Vagina (tissue), 2 donors: ENCODE data around the gene ITPR1. TPM values are rescaled to one million over a fixed set of nuclear protein-coding genes. Genes with fewer than 3 reads are reported as not detected.
"Not testable (repeated sequence)": the region's sequence is repeated elsewhere in the genome, so short reads cannot be mapped to it uniquely, and the experiment has no call there.

Experiments used
- DNase-seq, 2 donors: peaks; one replicate each; pipeline ENCODE4 v3.0.0-alpha.2; 2017; ENCODE audit errors: extremely low spot score in 2 of 2
- H3K27ac ChIP-seq: fragments of 200-600 bp; sonication (generic); one replicate; pipeline ENCODE4 v1.5.1; 2019
- H3K27me3 ChIP-seq: fragments of 200-600 bp; sonication (generic); one replicate; pipeline ENCODE4 v1.5.1; 2019
- H3K36me3 ChIP-seq, 2 donors: fragments of 200-600 bp; sonication (generic); one replicate each; pipeline ENCODE4 v1.5.1; 2017 to 2019
- H3K4me1 ChIP-seq: fragments of 200-600 bp; sonication (generic); one replicate; pipeline ENCODE4 v1.5.1; 2019
- H3K4me3 ChIP-seq, 2 donors: fragments of 200-600 bp; sonication (generic); 1 replicate in 1 of 2; 2 replicates in 1 of 2; pipeline ENCODE4 v1.5.1; 2016 to 2019
- H3K9me3 ChIP-seq: fragments of 200-600 bp; sonication (generic); one replicate; pipeline ENCODE4 v1.5.1; 2019
- POLR2A ChIP-seq, 2 donors: fragments of 450-650 bp; IDR thresholded peaks; one replicate each; pipeline ENCODE4 v1.6.1; 2017; ENCODE audit warnings: antibody characterized with exemption in 2 of 2, mild to moderate bottlenecking in 2 of 2, moderate library complexity in 2 of 2
- POLR2AphosphoS5 ChIP-seq, 2 donors: sonication (generic); formaldehyde crosslinking; IDR thresholded peaks; one replicate each; pipeline ENCODE4 v1.9.0; 2017; ENCODE audit warnings: antibody characterized with exemption in 2 of 2, mild to moderate bottlenecking in 2 of 2, low read depth in 1 of 2; ENCODE audit not compliant: insufficient read depth in 1 of 2
- intact Hi-C: fragments of 100-400 bp; cut with DNase I; formaldehyde crosslinking; loops from one replicate; pipeline ENCODE4 v1.15.1; 2023
- total RNA-seq: library from RNA; depleted of rRNA; stranded (reverse); fragments of >200 nt; gene quantifications from one replicate; pipeline ENCODE4 v1.2.3, GENCODE V29; 2016
- TF ChIP-seq, protein P1 (sequence below), 3 experiments: fragments of 450-650 bp in 2 of 3; fragments of 200-600 bp in 1 of 3; sonication (generic) in 1 of 3; IDR thresholded peaks; one replicate each; pipeline ENCODE4 v1.5.1; 2017 to 2019; ENCODE audit warnings: antibody characterized with exemption in 3 of 3, mild to moderate bottlenecking in 2 of 3, moderate library complexity in 2 of 3

The ITPR1 gene
- total RNA-seq, 1 donor from 2014 or later: 108 TPM

DNA sequence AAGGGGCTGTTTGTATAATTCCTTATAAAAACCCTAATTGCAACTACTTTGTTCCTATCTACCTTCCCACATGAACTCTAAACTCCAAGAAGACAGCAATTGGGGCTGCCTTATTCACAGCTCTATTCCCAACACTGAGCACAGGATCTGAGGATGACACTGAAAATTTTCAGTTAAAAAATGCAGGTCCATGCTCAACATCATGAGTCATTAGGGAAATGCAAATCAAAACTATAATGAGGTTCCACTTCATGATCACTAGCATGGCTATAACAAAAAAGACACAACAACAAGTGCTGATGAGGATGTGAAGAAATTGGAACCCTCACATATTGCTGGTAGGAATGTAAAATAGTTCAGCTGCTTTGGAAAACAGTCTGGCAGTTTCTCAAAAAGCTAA is 39.0 kb upstream of the ITPR1 start:
- Histone ChIP-seq H3K4me3 (no peak overlapping the region), H3K4me1 (no peaks in the 10 kb centered on the region), H3K36me3 (no peaks in the 10 kb centered on the region), H3K9me3 (no peaks in the 10 kb centered on the region), H3K27ac (no peak overlapping the region), H3K27me3 (no peaks in the 10 kb centered on the region)
- TF ChIP-seq POLR2A (IDR thresholded peaks at IDR 0.05) (no peak), POLR2AphosphoS5 (IDR thresholded peaks at IDR 0.05; ENCODE audit: insufficient read depth in 1 of 2, low read depth in 1 of 2) (no peak)
- TF ChIP-seq, protein P1, sequence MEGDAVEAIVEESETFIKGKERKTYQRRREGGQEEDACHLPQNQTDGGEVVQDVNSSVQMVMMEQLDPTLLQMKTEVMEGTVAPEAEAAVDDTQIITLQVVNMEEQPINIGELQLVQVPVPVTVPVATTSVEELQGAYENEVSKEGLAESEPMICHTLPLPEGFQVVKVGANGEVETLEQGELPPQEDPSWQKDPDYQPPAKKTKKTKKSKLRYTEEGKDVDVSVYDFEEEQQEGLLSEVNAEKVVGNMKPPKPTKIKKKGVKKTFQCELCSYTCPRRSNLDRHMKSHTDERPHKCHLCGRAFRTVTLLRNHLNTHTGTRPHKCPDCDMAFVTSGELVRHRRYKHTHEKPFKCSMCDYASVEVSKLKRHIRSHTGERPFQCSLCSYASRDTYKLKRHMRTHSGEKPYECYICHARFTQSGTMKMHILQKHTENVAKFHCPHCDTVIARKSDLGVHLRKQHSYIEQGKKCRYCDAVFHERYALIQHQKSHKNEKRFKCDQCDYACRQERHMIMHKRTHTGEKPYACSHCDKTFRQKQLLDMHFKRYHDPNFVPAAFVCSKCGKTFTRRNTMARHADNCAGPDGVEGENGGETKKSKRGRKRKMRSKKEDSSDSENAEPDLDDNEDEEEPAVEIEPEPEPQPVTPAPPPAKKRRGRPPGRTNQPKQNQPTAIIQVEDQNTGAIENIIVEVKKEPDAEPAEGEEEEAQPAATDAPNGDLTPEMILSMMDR (IDR thresholded peaks at IDR 0.05): no peak
- intact Hi-C loops: no loop called here
- DNase-seq: no peak

DNA sequence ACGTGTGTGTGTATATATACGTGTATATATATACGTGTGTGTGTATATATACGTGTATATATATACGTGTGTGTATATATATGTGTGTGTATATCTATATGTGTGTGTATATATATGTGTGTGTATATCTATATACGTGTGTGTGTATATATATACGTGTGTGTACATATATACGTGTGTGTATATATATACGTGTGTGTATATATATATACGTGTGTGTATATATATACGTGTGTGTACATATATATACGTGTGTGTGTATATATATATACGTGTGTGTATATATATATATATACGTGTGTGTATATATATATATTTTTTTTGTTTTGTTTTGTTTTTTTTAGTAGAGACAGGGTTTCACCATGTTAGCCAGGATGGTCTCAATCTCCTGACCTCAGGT is 36.4 kb upstream of the ITPR1 start:
- DNase-seq, intact Hi-C loops, H3K4me1 ChIP-seq, H3K27me3 ChIP-seq, H3K4me3 ChIP-seq, H3K27ac ChIP-seq, H3K9me3 ChIP-seq, H3K36me3 ChIP-seq: not testable (repeated sequence)

DNA sequence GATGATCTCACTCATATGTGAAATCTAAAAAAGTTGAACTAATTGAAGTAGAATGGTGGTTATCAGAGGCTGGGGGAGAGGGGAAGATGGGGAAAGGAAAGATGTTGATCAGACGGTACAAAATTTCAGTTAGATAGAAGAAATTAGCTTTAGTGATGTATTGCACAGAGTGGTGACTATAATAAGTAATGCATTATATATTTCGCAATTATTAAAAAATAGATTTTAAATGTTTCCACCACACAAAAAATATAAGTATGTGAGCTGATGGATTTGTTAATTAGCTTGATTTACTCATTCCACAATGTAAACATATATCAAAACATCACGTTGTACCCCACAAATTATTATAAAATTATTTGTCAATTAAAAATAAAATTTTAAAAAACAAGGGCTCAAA is 34.2 kb upstream of the ITPR1 start:
- no peaks in the 10 kb centered on the region for H3K4me1 ChIP-seq
- H3K27me3 ChIP-seq: no peaks in the 10 kb centered on the region
- intact Hi-C loops: no loop called here
- no peak overlapping the region for H3K27ac ChIP-seq
- TF ChIP-seq, protein P1 (IDR thresholded peaks at IDR 0.05): no peak
- TF ChIP-seq POLR2A (IDR thresholded peaks at IDR 0.05): no peak
- H3K36me3 ChIP-seq: no peaks in the 10 kb centered on the region
- DNase-seq: no peak
- no peak overlapping the region for H3K4me3 ChIP-seq
- H3K9me3 ChIP-seq: no peaks in the 10 kb centered on the region

DNA sequence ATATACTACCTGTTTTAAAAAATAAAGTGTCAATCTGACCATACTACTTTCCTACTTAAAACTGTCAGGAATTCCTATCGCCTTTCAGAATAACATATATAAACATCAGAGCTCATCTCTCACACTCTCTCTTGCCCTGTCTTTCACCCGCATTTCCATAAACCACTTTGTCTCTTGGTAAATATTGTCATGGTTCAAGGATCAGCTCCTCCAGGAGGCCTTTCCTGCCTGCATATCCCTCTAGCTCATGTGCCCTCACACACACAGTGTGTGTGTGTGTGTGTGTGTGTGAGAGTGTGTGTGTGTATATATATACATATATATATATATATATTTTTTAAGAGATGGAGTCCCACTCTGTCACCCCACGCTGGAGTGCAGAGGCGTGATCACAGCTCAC is 32.8 kb upstream of the ITPR1 start:
- H3K27me3 ChIP-seq: no peaks in the 10 kb centered on the region
- no peaks in the 10 kb centered on the region for H3K36me3 ChIP-seq
- TF ChIP-seq, protein P1 (IDR thresholded peaks at IDR 0.05): no peak
- TF ChIP-seq POLR2A (IDR thresholded peaks at IDR 0.05): no peak
- no peak for TF ChIP-seq POLR2AphosphoS5 (IDR thresholded peaks at IDR 0.05; ENCODE audit: insufficient read depth in 1 of 2, low read depth in 1 of 2)
- intact Hi-C loops: no loop called here
- no peak overlapping the region for H3K4me3 ChIP-seq
- no peak overlapping the region for H3K27ac ChIP-seq
- H3K4me1 ChIP-seq: no peaks in the 10 kb centered on the region
- DNase-seq: no peak
- no peaks in the 10 kb centered on the region for H3K9me3 ChIP-seq

DNA sequence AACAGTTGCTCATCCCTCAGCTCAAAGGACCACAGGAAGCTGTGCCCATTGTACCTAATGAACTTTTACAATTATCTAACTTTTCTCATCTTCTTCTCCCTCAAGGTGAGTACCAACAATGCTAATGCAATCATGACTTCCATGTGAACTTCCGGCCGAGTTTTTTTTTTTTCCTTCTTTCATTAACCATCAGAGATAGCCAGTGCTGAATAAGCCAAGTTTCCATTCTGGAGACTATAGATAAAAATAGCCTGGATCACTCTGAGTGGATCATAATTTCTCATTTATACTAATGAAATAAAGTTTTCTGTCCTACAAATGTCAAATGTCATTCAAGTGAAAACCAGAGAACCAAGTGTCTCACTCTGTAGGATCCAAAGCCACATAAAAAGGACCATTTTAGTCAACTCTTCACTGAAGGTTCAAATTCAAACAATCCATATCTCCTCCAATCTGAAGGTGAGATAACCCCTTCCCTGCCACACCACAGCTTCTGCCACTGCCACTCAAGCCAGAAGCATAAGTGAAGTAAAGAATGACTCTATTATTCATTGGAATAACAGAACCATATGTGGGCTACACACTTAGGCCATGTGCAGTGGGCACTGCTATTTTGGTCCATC is 31.6 kb upstream of the ITPR1 start:
- Histone ChIP-seq H3K4me1 (peaks cover 9% of the 10 kb centered on the region), H3K36me3 (no peaks in the 10 kb centered on the region), H3K27me3 (no peaks in the 10 kb centered on the region), H3K27ac (no peak overlapping the region), H3K4me3 (no peak overlapping the region), H3K9me3 (no peaks in the 10 kb centered on the region)
- intact Hi-C loops: no loop called here
- no peak for TF ChIP-seq POLR2A (IDR thresholded peaks at IDR 0.05)
- TF ChIP-seq, protein P1 (IDR thresholded peaks at IDR 0.05): no peak
- TF ChIP-seq POLR2AphosphoS5 (IDR thresholded peaks at IDR 0.05; ENCODE audit: insufficient read depth in 1 of 2, low read depth in 1 of 2): no peak
- no peak for DNase-seq
